ENCODE results near the gene MYADML2. TPM values are rescaled to one million over a fixed set of nuclear protein-coding genes. Genes with fewer than 3 reads are reported as not detected.
"Not testable (repeated sequence)": the region's sequence is repeated elsewhere in the genome, so short reads cannot be mapped to it uniquely, and the experiment has no call there.

The MYADML2 gene
- total RNA-seq, 2 experiments from 2014 or later: not detected

GRCh38 chr17:81920612-81921536, 26.2 kb downstream of the MYADML2 start:
- H3K4me3 ChIP-seq (ENCODE audit: low read length): no peak overlapping the region
- H3K9me3 ChIP-seq (ENCODE audit: control insufficient read depth in 1 of 2, insufficient read depth in 1 of 2, low read length in 2 of 2): no peaks in the 10 kb centered on the region
- no peak for TF ChIP-seq CTCF (IDR thresholded peaks at IDR 0.05)
- ATAC-seq (ENCODE audit: poor library complexity) (no peak), DNase-seq (peak in 2 of 14 experiments; percentile 40 to 56)
- intact Hi-C loops (cut with DNase I, micrococcal nuclease): no loop called here
- CTCF ChIA-PET: interaction anchor here (0.8 kb wide), 1 partner anchor 39 kb away, joined by 3 read pairs; no protein-coding TSS in a partner anchor
- Mint-ChIP-seq H3K36me3 (ENCODE audit: low read depth) (peaks cover 23% of the 10 kb centered on the region), H3K4me1 (ENCODE audit: low read depth) (peaks cover 35% of the 10 kb centered on the region), H3K27ac (no peak overlapping the region), H3K4me3 (peak overlapping the region; percentile 15), H3K9me3 (no peaks in the 10 kb centered on the region), H3K27me3 (no peaks in the 10 kb centered on the region)
- H3K36me3 ChIP-seq (ENCODE audit: insufficient read depth, low read length): peaks cover 8% of the 10 kb centered on the region
- POLR2A ChIA-PET: interaction anchor here (0.6 kb wide), 1 partner anchor 17 kb away, joined by 3 read pairs; no protein-coding TSS in a partner anchor
- H3K4me1 ChIP-seq (ENCODE audit: insufficient read depth, low read length): peaks cover 58% of the 10 kb centered on the region
- no peak overlapping the region for H3K27ac ChIP-seq (ENCODE audit: low read depth in 1 of 2, low read length in 2 of 2)
- no peaks in the 10 kb centered on the region for H3K27me3 ChIP-seq (ENCODE audit: control insufficient read depth in 1 of 2, insufficient read depth in 2 of 2, low read length in 2 of 2)

GRCh38 chr17:81918832-81919545, 28.0 kb downstream of the MYADML2 start:
- no peaks in the 10 kb centered on the region for H3K27me3 ChIP-seq (ENCODE audit: control insufficient read depth in 1 of 2, insufficient read depth in 2 of 2, low read length in 2 of 2)
- H3K36me3 Mint-ChIP-seq (ENCODE audit: low read depth): peaks cover 37% of the 10 kb centered on the region
- ChIA-PET POLR2A (no interaction called here), CTCF (no interaction called here)
- ATAC-seq (ENCODE audit: poor library complexity) (no peak), DNase-seq (no peak)
- H3K4me1 ChIP-seq (ENCODE audit: insufficient read depth, low read length): peaks cover 48% of the 10 kb centered on the region
- H3K36me3 ChIP-seq (ENCODE audit: insufficient read depth, low read length): peaks cover 27% of the 10 kb centered on the region
- H3K9me3 ChIP-seq (ENCODE audit: control insufficient read depth in 1 of 2, insufficient read depth in 1 of 2, low read length in 2 of 2): no peaks in the 10 kb centered on the region
- no peaks in the 10 kb centered on the region for H3K27me3 Mint-ChIP-seq
- no peaks in the 10 kb centered on the region for H3K9me3 Mint-ChIP-seq
- H3K4me3 ChIP-seq (ENCODE audit: low read length): no peak overlapping the region
- H3K27ac ChIP-seq (ENCODE audit: low read depth in 1 of 2, low read length in 2 of 2): peak overlapping the region in 1 of 2 donors; percentile 1
- H3K4me1 Mint-ChIP-seq (ENCODE audit: low read depth): peaks cover 27% of the 10 kb centered on the region
- peak overlapping the region; percentile 85 for H3K27ac Mint-ChIP-seq
- no peak for TF ChIP-seq CTCF (IDR thresholded peaks at IDR 0.05)
- H3K4me3 Mint-ChIP-seq: peak overlapping the region; percentile 66
- intact Hi-C loops (cut with DNase I, micrococcal nuclease): loop anchor here (1.0 to 5.0 kb wide), 2 partner anchors 58 to 87 kb away; partner anchors contain the start of gene MCRIP1 (in 1 of the 2)

GRCh38 chr17:81918333-81918669, 28.7 kb downstream of the MYADML2 start:
- H3K27ac Mint-ChIP-seq: peak overlapping the region; percentile 85
- ATAC-seq (ENCODE audit: poor library complexity): peak; percentile 5
- peaks cover 40% of the 10 kb centered on the region for H3K36me3 Mint-ChIP-seq (ENCODE audit: low read depth)
- Histone ChIP-seq H3K27ac (ENCODE audit: low read depth in 1 of 2, low read length in 2 of 2) (peak overlapping the region in 1 of 2 donors; percentile 23), H3K4me3 (ENCODE audit: low read length) (peak overlapping the region; percentile 71), H3K36me3 (ENCODE audit: insufficient read depth, low read length) (peaks cover 34% of the 10 kb centered on the region), H3K4me1 (ENCODE audit: insufficient read depth, low read length) (peaks cover 41% of the 10 kb centered on the region)
- POLR2A ChIA-PET: interaction anchor here (3.0 kb wide), 1 partner anchor 9 kb away, joined by 26 read pairs; the partner anchor contains the start of gene MAFG
- peak overlapping the region; percentile 97 for H3K4me3 Mint-ChIP-seq
- H3K9me3 ChIP-seq (ENCODE audit: control insufficient read depth in 1 of 2, insufficient read depth in 1 of 2, low read length in 2 of 2); H3K27me3 Mint-ChIP-seq; CTCF ChIA-PET; H3K27me3 ChIP-seq (ENCODE audit: control insufficient read depth in 1 of 2, insufficient read depth in 2 of 2, low read length in 2 of 2); H3K9me3 Mint-ChIP-seq; DNase-seq: not testable (repeated sequence)
- intact Hi-C loops (cut with DNase I, micrococcal nuclease): loop anchor here (1.0 to 5.0 kb wide), 2 partner anchors 57 to 86 kb away; partner anchors contain the start of gene MCRIP1 (in 1 of the 2)
- peaks cover 26% of the 10 kb centered on the region for H3K4me1 Mint-ChIP-seq (ENCODE audit: low read depth)

Measured in CD4-positive, alpha-beta T cell (primary cell).